HG03558 (cell line): ENCODE measurements around the gene SYTL3.
"Not testable (repeated sequence)": the region's sequence is repeated elsewhere in the genome, so short reads cannot be mapped to it uniquely, and the experiment has no call there.

Source experiments
- ATAC-seq: cut with Tn5 transposase; IDR thresholded peaks from one replicate; pipeline ENCODE4 v1.9.1; 2021; ENCODE audit warnings: moderate number of reproducible peaks; ENCODE audit not compliant: unreplicated experiment; ENCODE audit errors: extremely low read depth

The SYTL3 gene

GRCh38 chr6:158621694-158622544 is 27.9 kb upstream of the SYTL3 start:
- ATAC-seq: no peak

DNA sequence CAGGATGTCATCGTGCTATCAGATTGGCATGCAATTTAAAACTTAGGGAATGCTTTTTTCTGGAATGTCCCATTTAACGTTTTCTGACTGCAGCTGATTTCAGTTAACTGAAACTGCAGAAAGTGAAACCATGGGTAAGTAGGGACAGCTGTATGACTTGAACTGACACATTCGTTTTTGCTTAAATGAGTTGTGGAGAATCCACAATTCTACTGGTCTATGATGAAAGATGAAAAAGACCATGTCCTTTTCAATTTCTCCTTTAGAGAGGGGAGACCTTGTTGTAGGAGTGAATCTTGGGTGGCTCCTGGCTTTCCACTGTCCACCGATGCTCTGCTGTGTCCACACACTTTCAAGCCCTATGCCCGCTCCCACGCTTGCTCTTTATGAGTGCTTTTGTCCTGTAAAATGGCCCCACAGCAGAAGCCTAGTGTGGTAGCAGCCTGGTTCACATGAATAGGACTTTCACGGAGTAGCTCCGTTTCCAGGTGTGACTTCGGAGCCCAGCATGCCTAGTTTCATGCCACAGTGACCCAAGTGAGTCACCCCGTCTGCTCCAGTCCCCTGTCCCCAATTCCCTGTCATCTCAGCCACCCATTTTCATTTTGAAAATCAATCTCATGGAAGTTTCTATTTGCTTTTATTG is 27.2 kb upstream of the SYTL3 start:
- no peak for ATAC-seq

- no peak for ATAC-seq
These were observed 24.9 kb upstream of the SYTL3 start for GRCh38 chr6:158624684-158625682.

GRCh38 chr6:158625881-158626305 is 24.0 kb upstream of the SYTL3 start:
- no peak for ATAC-seq

- no peak for ATAC-seq
These were observed 23.3 kb upstream of the SYTL3 start for GRCh38 chr6:158626360-158627167.

DNA sequence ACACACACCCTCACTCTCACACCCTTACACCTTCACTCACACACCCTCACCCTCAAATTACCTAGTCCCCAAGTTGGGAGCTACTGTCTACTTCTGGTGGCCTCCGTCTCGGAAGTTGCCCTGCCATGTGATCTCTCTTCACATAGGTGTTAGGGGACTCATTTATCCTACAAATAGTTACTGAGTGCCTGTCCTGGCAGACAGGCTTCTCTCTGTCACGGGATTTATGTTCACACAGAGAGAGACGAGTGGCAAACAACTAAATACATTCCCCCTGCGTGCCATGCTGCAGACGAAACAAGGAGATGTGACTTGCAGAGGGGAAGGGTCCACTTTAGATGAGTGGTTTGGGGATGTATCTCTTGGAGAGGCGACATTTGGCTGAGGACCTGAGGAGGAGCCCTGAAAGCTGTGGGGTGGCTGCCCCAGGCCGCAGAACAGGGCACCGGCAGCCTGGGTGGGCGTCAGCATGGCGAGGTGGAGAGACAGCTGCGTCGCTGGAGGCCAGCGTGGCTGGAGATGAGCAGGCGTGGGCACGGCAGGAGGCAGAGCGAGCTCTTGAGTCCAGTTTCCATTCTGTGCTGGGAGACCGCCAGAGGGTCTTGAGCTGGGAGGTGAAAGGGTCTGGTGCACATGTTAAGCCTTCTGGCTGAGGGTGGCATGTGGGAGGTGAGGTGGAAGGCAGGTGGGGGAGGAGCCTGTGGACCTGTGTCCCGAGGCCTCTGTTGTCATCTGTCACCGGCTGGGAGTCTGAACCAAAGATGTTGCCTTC is 22.5 kb upstream of the SYTL3 start:
- ATAC-seq: no peak

DNA sequence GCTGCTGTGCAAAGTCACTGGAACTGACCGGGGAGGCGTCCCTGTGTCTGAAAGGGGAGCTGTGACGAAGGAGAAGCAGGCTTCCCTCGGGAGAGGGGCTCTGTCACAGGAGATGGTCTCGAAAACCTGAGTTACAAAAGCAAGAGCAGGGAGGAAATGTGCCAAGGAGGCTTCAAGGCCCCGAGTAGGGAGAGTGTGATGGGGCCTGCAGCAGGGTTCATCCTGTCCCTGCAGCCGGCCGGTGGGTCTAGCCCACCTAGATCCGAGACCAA is 22.0 kb upstream of the SYTL3 start:
- ATAC-seq: no peak

- no peak for ATAC-seq
These were observed 21.3 kb upstream of the SYTL3 start for GRCh38 chr6:158628542-158628941.

DNA sequence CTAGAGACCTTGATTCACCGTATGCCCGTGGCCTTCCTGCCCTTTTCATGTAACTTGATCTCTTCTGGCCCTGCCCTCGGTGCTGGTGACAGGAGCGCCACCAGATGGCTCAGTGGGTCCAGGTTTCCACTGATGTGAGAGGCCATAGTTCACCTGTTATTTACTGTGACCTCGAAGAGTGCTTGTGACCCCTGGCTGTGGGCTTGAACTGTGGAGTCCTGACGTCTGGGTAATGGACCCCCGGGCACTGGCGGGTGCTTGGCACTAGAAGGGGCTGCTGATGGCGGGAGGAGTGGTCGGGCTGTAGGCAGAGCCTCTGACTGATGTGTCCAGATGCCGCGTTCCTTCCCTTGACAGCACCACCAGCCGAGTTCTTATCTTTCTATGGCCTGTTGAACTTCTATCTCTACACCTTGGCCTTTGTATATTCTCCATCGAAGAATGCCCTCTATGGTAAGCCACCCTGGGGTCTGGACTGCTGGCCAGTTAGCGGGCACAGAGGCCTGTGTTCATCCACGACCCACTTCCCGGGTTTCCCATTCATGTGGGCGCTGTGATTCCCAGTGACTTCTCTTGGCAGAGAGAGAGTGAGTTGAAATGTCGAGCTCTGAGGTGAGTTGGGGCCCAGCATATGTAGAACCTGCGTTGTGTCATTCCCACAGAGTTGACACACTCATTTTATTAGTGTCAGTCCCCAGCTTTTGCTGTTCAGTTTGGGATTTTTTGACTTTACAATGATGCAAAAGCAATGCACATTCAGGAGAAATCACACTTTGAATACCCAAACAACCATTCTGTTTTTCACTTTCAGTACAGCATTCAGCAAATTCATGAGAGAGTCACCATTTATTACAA is 20.3 kb upstream of the SYTL3 start:
- no peak for ATAC-seq

DNA sequence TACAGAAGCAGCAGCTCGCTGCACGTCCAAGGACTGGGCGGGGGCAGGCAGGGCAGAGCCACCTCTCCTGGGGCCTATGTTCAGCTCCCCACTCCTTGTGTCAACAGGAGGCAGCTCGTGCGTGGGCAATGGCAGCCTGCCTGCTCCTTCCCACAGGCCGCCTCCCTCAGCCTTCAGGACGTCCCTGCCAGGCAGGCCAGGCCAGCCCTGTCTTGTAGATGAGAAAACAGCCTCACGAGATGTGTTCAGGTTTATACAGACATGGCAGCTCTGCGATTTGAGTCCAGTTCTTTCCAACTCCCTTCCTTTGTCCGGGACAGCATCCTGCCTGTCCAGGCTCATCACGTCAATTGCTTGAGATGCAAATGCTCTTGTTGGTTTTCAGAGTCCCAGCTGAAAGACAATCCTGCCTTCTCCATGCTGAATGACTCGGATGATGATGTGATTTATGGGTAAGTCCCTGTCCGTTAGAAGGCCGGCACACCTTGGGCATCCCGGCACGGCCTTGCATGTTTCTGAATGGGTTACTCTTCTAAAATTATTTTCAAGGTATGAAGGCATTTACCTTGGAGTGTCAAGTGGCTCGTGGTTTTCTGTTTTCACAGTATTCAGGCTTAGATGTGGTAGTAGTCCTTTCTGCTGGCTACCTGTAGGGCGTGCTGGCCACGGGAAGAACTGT is 18.8 kb upstream of the SYTL3 start:
- no peak for ATAC-seq

- ATAC-seq: no peak
These were observed 17.9 kb upstream of the SYTL3 start for GRCh38 chr6:158631678-158632537.

DNA sequence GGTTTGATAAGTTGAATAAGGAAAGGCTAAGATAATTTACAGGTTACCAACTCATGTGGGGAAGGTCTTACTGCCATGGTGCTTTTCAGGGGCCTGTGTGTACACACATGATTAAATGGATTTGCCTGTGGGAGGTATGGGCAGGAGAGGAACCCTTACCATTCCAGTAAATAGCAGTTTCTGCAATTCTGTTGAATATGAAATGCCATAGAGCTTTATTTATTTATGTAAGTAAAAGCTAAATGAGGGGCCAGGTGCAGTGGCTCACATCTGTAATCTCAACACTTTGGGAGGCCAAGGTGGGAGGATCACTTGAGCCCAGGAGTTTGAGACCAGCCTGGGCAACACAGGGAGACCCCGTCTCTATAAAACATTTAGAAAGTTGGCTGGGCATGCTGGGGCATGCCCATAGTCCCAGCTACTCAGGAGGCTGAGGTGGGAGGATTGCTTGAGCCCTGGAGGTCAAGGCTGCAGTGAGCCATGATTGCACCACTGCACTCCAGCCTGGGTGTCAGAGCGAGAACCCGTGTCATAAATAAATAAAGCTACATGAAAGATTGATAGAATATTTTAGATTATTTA is 17.2 kb upstream of the SYTL3 start:
- not testable (repeated sequence) for ATAC-seq

DNA sequence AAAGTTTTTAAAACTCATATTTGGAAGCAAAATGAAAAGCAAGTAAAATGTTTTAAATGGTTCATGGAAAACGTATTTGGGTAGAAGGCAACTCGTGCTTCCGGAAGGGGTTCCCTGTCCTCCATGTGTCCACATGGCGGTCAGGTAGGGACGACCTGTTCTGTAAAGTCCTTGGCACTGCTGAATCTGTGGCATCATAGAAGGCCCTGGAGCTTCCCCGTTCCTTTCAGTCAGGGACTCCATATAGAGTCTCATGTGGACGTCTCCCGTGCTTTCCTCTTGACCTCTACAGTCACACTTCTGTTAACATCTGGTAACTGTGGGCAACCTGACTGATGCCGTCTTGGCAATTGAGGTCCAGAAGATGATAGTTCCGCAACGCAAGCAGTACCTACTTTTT is 16.7 kb upstream of the SYTL3 start:
- ATAC-seq: no peak

DNA sequence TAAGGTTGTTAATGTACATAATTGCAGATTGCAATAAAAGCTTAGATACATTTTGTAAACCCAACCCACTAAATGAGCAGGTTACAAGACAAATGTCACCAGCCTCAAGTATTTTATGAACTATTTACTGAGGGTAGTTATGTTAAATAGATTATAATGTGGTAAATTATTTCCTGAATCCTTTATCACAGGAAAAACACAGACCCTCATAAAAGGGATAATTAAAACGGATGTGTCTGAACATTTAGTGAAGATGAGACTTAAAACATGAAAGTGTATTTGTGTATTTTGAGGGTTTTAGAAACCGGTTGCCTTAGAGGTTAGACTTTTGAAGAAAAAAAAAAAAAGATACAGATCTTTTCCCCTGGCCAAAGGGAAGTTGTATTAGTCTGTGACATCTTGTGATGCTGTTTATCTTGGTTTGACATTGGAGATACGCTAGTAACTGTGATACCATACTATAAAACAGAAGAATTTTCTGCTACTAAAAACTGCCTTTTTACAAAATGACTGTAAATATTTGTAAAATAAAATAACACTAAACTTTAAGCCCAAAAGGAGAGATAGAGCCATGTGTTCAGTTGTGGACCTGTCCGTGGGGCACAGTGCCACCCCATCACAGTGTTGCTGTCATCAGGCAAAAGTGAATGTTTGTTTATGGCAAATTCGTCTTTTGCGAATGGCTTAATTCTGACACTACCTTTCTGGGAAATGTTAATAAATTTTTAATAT is 15.0 kb upstream of the SYTL3 start:
- ATAC-seq: no peak

GRCh38 chr6:158635427-158636073 is 14.3 kb upstream of the SYTL3 start:
- ATAC-seq: no peak
